ENCODE measurements around the gene PHIP.

DNA sequence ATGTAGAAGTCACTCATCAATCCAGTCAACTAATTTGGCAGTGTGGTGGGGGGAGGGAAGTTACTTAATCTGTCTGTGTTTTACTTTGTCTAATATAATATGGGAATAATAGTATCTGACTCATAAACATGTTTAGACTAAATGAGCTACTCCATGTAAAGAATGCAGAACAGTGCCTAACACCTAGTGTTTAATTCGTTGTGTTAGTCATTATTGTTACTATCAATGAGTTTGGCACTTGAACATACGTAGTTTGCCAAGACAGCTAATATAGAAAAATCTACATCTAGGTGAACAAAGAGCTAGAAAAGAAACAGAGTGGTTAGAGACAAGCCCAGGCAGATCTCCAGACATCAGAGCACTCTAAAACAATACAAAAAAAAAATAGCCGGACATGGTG is 161.6 kb downstream of the PHIP start:
- TF ChIP-seq POLR2A (IDR thresholded peaks at IDR 0.05) (no peak), EP300 (IDR thresholded peaks at IDR 0.05) (no peak)
- TF ChIP-seq, protein P1, sequence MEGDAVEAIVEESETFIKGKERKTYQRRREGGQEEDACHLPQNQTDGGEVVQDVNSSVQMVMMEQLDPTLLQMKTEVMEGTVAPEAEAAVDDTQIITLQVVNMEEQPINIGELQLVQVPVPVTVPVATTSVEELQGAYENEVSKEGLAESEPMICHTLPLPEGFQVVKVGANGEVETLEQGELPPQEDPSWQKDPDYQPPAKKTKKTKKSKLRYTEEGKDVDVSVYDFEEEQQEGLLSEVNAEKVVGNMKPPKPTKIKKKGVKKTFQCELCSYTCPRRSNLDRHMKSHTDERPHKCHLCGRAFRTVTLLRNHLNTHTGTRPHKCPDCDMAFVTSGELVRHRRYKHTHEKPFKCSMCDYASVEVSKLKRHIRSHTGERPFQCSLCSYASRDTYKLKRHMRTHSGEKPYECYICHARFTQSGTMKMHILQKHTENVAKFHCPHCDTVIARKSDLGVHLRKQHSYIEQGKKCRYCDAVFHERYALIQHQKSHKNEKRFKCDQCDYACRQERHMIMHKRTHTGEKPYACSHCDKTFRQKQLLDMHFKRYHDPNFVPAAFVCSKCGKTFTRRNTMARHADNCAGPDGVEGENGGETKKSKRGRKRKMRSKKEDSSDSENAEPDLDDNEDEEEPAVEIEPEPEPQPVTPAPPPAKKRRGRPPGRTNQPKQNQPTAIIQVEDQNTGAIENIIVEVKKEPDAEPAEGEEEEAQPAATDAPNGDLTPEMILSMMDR (IDR thresholded peaks at IDR 0.05), result no peak

Data from gastroesophageal sphincter (tissue), 3 donors.